ENCODE results near the gene PODNL1. TPM values are rescaled to one million over a fixed set of nuclear protein-coding genes. Genes with fewer than 3 reads are reported as not detected.

PODNL1 gene
- total RNA-seq, 4 donors from 2014 or later, result not detected

GRCh38 chr19:13983213-13983889 is 45.1 kb upstream of the PODNL1 start:
- TF ChIP-seq, protein P1, sequence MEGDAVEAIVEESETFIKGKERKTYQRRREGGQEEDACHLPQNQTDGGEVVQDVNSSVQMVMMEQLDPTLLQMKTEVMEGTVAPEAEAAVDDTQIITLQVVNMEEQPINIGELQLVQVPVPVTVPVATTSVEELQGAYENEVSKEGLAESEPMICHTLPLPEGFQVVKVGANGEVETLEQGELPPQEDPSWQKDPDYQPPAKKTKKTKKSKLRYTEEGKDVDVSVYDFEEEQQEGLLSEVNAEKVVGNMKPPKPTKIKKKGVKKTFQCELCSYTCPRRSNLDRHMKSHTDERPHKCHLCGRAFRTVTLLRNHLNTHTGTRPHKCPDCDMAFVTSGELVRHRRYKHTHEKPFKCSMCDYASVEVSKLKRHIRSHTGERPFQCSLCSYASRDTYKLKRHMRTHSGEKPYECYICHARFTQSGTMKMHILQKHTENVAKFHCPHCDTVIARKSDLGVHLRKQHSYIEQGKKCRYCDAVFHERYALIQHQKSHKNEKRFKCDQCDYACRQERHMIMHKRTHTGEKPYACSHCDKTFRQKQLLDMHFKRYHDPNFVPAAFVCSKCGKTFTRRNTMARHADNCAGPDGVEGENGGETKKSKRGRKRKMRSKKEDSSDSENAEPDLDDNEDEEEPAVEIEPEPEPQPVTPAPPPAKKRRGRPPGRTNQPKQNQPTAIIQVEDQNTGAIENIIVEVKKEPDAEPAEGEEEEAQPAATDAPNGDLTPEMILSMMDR (IDR thresholded peaks at IDR 0.05), result no peak
- no peak for DNase-seq (ENCODE audit: low spot score)
- no peak for ATAC-seq (ENCODE audit: low FRiP score)

GRCh38 chr19:13982773-13983172 is 44.6 kb upstream of the PODNL1 start:
- ATAC-seq (ENCODE audit: low FRiP score) (no peak), DNase-seq (ENCODE audit: low spot score) (no peak)
- TF ChIP-seq, protein P1 (IDR thresholded peaks at IDR 0.05), result no peak

- no peak for ATAC-seq (ENCODE audit: low FRiP score)
- TF ChIP-seq, protein P1 (IDR thresholded peaks at IDR 0.05), result no peak
- no peak for DNase-seq (ENCODE audit: low spot score)
Observed at GRCh38 chr19:13981988-13982501, 43.8 kb upstream of the PODNL1 start.

DNA sequence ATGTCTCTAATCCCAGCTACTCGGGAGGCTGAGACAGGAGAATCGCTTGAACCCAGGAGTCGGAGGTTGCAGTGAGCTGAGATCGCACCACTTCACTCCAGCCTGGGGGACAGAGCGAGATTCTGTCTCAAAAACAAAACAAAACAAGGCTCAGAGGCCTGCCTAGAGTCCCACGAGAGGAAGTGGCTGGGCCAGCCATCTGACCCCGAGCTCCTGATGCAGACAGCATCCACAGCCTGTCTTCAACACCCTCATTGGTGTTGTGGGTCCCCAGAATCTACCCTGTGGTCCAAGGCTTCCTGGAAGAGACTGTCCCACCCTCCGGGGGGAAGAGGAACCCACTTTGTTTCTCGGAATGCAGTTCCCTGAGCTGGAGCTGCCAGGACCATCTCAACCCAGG is 43.2 kb upstream of the PODNL1 start:
- no peak for DNase-seq (ENCODE audit: low spot score)
- TF ChIP-seq, protein P1 (IDR thresholded peaks at IDR 0.05), result no peak
- no peak for ATAC-seq (ENCODE audit: low FRiP score)

GRCh38 chr19:13981021-13981420 is 42.8 kb upstream of the PODNL1 start:
- TF ChIP-seq, protein P1 (IDR thresholded peaks at IDR 0.05), result no peak
- no peak for ATAC-seq (ENCODE audit: low FRiP score)
- no peak for DNase-seq (ENCODE audit: low spot score)

GRCh38 chr19:13980340-13980739 is 42.1 kb upstream of the PODNL1 start:
- ATAC-seq (ENCODE audit: low FRiP score), result no peak

More at GRCh38 chr19:13980340-13980739, 42.1 kb upstream of the PODNL1 start:
- DNase-seq (ENCODE audit: low spot score), result no peak
- TF ChIP-seq, protein P1 (IDR thresholded peaks at IDR 0.05), result no peak

Data from omental fat pad (tissue), 4 donors.